ENCODE measurements around the gene HPN.

- TF ChIP-seq, protein P1, sequence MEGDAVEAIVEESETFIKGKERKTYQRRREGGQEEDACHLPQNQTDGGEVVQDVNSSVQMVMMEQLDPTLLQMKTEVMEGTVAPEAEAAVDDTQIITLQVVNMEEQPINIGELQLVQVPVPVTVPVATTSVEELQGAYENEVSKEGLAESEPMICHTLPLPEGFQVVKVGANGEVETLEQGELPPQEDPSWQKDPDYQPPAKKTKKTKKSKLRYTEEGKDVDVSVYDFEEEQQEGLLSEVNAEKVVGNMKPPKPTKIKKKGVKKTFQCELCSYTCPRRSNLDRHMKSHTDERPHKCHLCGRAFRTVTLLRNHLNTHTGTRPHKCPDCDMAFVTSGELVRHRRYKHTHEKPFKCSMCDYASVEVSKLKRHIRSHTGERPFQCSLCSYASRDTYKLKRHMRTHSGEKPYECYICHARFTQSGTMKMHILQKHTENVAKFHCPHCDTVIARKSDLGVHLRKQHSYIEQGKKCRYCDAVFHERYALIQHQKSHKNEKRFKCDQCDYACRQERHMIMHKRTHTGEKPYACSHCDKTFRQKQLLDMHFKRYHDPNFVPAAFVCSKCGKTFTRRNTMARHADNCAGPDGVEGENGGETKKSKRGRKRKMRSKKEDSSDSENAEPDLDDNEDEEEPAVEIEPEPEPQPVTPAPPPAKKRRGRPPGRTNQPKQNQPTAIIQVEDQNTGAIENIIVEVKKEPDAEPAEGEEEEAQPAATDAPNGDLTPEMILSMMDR (IDR thresholded peaks at IDR 0.05) = no peak
- TF ChIP-seq POLR2AphosphoS5 (IDR thresholded peaks at IDR 0.05) (no peak), EP300 (IDR thresholded peaks at IDR 0.05) (no peak), POLR2A (IDR thresholded peaks at IDR 0.05) (no peak)
These were observed 8.2 kb upstream of the HPN start for GRCh38 chr19:35033067-35034004.
